Bronchial epithelial cell (primary cell): ENCODE results near the gene MAMDC4. TPM values are rescaled to one million over a fixed set of nuclear protein-coding genes. Genes with fewer than 3 reads are reported as not detected.
"Not testable (repeated sequence)": the region's sequence is repeated elsewhere in the genome, so short reads cannot be mapped to it uniquely, and the experiment has no call there.

ENCODE experiments used
- DNase-seq: peaks from one replicate; pipeline ENCODE4 v3.0.0-alpha.2; 2010; ENCODE audit warnings: low read depth
- FAIRE-seq: peaks from 2 replicates; lab custom pipeline; 2011; peaks lifted over from hg19 to GRCh38; lab: Jason Lieb, UNC
- H3K27me3 ChIP-seq: 2 replicates; pipeline ENCODE4 v1.5.1; 2011; ENCODE audit warnings: low read length; ENCODE audit not compliant: control insufficient read depth, insufficient read depth
- H3K36me3 ChIP-seq: 2 replicates; pipeline ENCODE4 v1.5.1; 2011; ENCODE audit warnings: low read length; ENCODE audit not compliant: control insufficient read depth, insufficient read depth
- H3K4me3 ChIP-seq: 2 replicates; pipeline ENCODE4 v1.5.1; 2011; ENCODE audit warnings: mild to moderate bottlenecking, low read depth, low read length, control low read depth
- total RNA-seq: library from RNA; depleted of rRNA; stranded (reverse); fragments of >200 nt; gene quantifications from 2 replicates; pipeline ENCODE4 v1.2.1, GENCODE V29; 2014
- TF ChIP-seq, protein P1 (sequence below): IDR thresholded peaks from 2 replicates; pipeline ENCODE4 v1.5.1; 2011; ENCODE audit warnings: mild to moderate bottlenecking, moderate library complexity, low read length, control low read depth, inconsistent platforms; ENCODE audit not compliant: insufficient read depth, severe bottlenecking

Gene MAMDC4
- total RNA-seq, 1 donor from 2014 or later: 1.1 TPM

DNA sequence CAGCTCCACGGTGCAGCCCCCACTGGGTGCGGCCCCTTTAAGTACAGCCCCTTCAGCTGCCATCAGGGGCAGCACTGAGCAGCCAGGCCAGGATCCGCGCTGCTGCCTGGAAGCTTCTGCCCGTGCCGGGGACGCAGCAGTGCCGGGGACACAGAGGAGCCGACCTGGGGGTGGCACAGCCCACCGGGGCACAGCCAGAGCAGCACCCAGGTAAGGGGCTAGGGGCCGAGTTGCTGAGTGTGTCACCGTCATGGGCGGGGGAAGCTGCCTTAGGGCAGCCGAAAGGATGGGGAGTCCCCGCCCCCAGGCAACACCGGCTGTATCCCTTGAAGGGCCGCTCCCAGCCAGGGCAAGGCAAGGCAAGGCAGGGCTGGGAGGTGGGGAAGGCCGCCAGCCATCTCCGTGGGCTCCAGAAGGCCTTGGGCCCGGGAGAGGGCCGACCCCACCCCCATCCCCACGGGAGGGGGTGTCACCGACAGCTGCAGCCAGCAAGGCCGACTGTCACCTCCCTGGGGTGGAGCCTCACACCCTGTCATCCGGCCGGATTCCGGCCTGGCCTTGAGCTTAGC lies 9.7 kb upstream of the MAMDC4 start, which contains the start of gene AJM1:
TSS of gene AJM1 (plus strand) at position 99 of the 569 bp plus-strand sequence. CDS start 1,937 bp downstream, outside the sequence.
- H3K4me3 ChIP-seq: peak within 1 kb of the TSS; percentile 28
- not testable (repeated sequence) for H3K27me3 ChIP-seq, FAIRE-seq, H3K36me3 ChIP-seq
- TF ChIP-seq, protein P1, sequence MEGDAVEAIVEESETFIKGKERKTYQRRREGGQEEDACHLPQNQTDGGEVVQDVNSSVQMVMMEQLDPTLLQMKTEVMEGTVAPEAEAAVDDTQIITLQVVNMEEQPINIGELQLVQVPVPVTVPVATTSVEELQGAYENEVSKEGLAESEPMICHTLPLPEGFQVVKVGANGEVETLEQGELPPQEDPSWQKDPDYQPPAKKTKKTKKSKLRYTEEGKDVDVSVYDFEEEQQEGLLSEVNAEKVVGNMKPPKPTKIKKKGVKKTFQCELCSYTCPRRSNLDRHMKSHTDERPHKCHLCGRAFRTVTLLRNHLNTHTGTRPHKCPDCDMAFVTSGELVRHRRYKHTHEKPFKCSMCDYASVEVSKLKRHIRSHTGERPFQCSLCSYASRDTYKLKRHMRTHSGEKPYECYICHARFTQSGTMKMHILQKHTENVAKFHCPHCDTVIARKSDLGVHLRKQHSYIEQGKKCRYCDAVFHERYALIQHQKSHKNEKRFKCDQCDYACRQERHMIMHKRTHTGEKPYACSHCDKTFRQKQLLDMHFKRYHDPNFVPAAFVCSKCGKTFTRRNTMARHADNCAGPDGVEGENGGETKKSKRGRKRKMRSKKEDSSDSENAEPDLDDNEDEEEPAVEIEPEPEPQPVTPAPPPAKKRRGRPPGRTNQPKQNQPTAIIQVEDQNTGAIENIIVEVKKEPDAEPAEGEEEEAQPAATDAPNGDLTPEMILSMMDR: peak; percentile 85
- peak; percentile 58 for DNase-seq

DNA sequence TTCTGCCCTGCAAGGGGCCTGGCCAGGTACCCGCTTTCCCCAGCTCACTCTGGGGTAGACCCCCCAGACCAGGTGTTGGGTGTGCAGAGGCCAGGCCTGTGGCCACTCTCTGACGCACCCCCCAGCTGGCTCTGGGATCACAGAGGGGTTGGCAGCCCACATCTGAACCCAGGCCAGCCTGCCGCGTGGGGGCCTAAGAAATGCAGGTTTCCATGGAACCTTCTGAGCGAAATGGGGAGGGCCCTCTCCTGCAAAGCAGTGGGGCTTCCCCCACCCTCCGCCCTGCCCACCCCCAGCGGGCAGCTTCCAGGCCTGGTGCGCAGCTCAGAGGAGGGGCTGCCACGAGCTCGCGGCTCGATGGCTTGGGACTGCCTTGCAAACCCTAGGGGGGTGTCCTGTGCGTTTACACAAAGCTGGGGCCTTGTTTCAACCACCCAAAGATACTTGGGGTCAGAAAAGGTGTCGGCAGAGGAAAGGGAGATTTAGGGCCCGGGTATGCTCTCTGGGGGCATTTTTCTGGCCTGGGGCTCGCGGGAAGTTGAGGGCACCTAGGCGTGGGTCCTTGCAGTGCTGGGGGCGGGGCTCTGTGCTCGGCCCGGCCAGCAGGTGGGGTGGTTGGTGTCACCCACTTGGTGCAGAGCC lies 8.9 kb upstream of the MAMDC4 start:
- not testable (repeated sequence) for H3K4me3 ChIP-seq, H3K36me3 ChIP-seq, DNase-seq, H3K27me3 ChIP-seq, FAIRE-seq

DNA sequence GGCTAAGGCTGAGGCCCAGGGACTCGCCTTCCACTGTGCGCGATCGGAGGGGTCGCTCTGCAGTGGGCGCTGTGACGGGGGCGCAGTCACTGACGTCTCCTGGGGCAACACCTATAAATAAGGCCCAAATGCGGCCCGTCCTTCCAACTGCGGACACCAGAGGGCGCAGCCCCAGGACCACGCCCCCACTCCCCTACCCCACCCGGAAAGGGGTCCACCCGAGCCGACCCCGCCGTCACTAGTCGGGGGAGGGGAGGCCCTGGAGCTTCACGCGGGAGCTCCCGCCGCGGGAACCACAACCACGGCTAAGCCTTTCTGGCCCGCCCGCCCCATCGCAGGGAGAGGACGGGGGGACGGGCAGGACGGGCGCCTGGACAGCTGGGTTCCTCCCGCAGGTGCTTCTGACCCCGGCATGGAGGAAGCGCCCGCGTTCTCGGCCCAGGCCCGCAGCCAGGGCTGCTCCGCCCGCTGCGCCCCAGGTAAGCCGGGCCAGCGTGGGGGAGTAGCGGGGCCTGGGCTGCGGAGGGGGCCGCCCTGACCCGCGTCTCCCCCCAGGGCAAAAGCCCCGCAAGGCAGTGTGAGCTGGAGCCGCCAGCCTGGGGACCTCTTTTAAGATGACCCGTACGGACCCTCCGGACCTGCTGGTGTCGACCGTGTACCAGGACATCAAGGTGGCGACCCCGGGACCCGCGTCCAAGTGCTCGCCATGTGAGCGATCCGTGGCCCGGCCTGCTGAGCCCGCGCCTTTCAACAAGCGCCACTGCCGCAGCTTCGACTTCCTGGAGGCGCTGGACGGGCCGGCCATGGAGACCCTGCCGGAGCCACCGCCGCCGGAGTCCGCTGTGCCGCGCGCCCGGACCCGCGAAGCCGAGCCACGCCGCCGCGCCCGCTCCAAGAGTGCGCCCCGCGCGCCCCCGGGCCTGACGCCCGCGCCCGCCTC lies 8.1 kb upstream of the MAMDC4 start:
- TF ChIP-seq, protein P1: peak; percentile 40
- not testable (repeated sequence) for FAIRE-seq, DNase-seq, H3K4me3 ChIP-seq, H3K27me3 ChIP-seq, H3K36me3 ChIP-seq

DNA sequence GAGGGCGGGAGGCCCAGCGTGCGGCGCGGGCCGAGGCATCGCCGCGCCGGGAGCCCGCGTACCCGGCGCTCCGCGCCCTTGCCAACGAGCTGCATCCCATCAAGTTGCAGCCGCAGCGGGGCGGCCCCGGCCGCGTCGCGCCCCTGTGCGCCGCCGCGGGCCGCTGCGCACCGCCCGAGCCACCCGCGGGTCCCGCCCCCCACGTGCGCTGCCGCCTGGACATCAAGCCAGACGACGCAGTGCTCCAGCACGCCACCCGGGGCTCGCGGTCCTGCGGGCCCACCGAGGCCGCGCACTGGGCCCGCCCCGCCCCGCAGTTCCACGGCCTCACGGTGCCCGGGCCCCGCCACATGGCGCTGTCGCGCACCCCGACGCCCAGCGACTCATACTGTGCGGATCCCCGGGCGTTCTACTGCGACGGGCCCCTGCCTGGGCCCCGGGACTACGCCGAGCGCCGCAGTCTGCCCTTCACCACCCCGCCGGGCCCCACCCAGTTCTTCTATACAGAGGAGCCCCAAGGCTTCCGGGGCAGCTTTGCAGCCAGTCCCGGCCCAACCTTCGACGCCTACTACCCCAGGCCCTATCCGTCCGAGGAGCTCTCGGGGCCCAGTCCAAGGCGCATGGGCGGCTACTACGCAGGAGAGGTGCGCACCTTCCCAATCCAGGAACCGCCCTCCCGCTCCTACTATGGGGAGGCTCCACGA lies 7.2 kb upstream of the MAMDC4 start:
- H3K36me3 ChIP-seq: no peaks in the 10 kb centered on the region
- DNase-seq: no peak
- H3K4me3 ChIP-seq: no peak overlapping the region
- TF ChIP-seq, protein P1: no peak
- peaks cover 7% of the 10 kb centered on the region for H3K27me3 ChIP-seq
- no peak for FAIRE-seq

DNA sequence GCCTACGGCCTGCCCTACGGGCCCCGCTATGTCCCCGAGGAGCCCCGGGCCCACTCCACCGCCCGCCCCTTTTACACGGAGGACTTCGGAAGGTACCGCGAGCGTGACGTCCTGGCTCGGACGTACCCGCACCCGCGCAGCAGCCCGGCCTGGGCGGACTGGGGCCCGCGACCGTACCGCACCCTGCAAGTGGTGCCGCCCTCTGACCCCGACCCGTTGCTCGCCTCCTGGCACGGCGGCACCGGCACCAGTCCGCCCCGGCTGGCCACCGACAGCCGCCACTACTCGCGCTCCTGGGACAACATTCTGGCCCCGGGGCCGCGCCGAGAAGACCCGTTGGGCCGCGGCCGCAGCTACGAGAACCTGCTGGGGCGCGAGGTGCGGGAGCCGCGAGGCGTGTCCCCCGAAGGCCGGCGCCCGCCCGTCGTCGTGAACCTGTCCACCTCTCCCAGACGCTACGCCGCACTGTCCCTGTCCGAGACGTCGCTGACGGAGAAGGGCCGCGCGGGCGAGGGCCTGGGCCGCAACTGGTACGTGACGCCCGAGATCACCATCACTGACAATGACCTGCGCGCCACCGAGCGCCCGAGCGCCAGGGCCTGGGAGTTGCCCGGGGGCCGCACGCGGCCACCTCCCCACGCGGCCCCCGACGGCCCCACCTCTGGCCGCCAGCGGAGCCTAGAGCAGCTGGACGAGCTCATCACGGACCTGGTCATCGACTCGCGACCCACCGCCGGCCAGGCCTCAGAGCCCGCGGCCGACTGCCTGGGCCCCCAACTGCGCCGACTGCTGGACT lies 6.5 kb upstream of the MAMDC4 start:
- H3K27me3 ChIP-seq: peaks cover 7% of the 10 kb centered on the region
- DNase-seq: no peak
- H3K36me3 ChIP-seq: peaks cover 6% of the 10 kb centered on the region
- TF ChIP-seq, protein P1: no peak
- no peak for FAIRE-seq
- H3K4me3 ChIP-seq: peak overlapping the region; percentile 14
